GM12873 (cell line): ENCODE measurements around the gene IL1R1.

Source experiments
- CTCF ChIP-seq: IDR thresholded peaks from 2 replicates; pipeline ENCODE4 v1.5.1; 2012; ENCODE audit warnings: low read depth, mild to moderate bottlenecking, moderate library complexity, low read length, control low read depth; ENCODE audit not compliant: insufficient read depth; ENCODE audit errors: missing control alignments

IL1R1 gene

GRCh38 chr2:102147935-102148334 lies 5.4 kb downstream of the IL1R1 start:
- no peak for TF ChIP-seq CTCF

- TF ChIP-seq CTCF: no peak
Observed at GRCh38 chr2:102149243-102149642, 6.7 kb downstream of the IL1R1 start.

- no peak for TF ChIP-seq CTCF
Observed at GRCh38 chr2:102149644-102150455, 7.3 kb downstream of the IL1R1 start.

GRCh38 chr2:102154364-102154763 lies 11.8 kb downstream of the IL1R1 start:
- no peak for TF ChIP-seq CTCF

- no peak for TF ChIP-seq CTCF
Observed at GRCh38 chr2:102154946-102155702, 12.6 kb downstream of the IL1R1 start.

GRCh38 chr2:102155703-102156515 lies 13.4 kb downstream of the IL1R1 start:
- no peak for TF ChIP-seq CTCF

- no peak for TF ChIP-seq CTCF
Observed at GRCh38 chr2:102158011-102158755, 15.6 kb downstream of the IL1R1 start.
